PFSK-1 (cell line): ENCODE measurements around the gene CD1C.

Source experiments
- FOXP2 ChIP-seq: optimal IDR thresholded peaks from 2 replicates; pipeline ENCODE3; 2011; ENCODE audit warnings: borderline replicate concordance, control low read depth, inconsistent platforms; ENCODE audit not compliant: insufficient read depth; ENCODE audit errors: extremely low read length, extremely low read depth
- POLR2AphosphoS5 ChIP-seq: IDR thresholded peaks from 2 replicates; pipeline ENCODE4 v1.6.1; 2012; ENCODE audit warnings: low read depth, mild to moderate bottlenecking, control low read depth, low read length, moderate library complexity
- REST ChIP-seq, 2 experiments: IDR thresholded peaks; 2 replicates each; pipeline versions ENCODE4 v1.6.1 to v1.8.0; 2011 to 2012; ENCODE audit warnings: low read depth in 2 of 2, low read length in 2 of 2, control low read depth in 1 of 2, inconsistent platforms in 1 of 2, mild to moderate bottlenecking in 1 of 2, moderate library complexity in 1 of 2; ENCODE audit not compliant: insufficient read depth in 1 of 2
- SIN3A ChIP-seq: IDR thresholded peaks from 2 replicates; pipeline ENCODE4 v1.6.1; 2012; ENCODE audit warnings: mild to moderate bottlenecking, low read length, moderate library complexity, borderline replicate concordance; ENCODE audit not compliant: insufficient read depth
- TAF1 ChIP-seq: IDR thresholded peaks from 2 replicates; pipeline ENCODE4 v1.6.1; 2012; ENCODE audit warnings: low read length, control low read depth, borderline replicate concordance; ENCODE audit not compliant: insufficient read depth

The CD1C gene

GRCh38 chr1:158328426-158328825 lies 38.7 kb downstream of the CD1C start:
- TF ChIP-seq FOXP2 (no peak), TAF1 (no peak), REST (IDR thresholded peaks at IDR 0.05; ENCODE audit: insufficient read depth in 1 of 2, low read depth in 2 of 2, low read length in 2 of 2) (no peak), SIN3A (no peak), POLR2AphosphoS5 (no peak)

GRCh38 chr1:158329300-158329699 lies 39.6 kb downstream of the CD1C start:
- TF ChIP-seq SIN3A (no peak), TAF1 (no peak), POLR2AphosphoS5 (no peak), REST (IDR thresholded peaks at IDR 0.05; ENCODE audit: insufficient read depth in 1 of 2, low read depth in 2 of 2, low read length in 2 of 2) (no peak), FOXP2 (no peak)

GRCh38 chr1:158329733-158330132 lies 40.0 kb downstream of the CD1C start:
- TF ChIP-seq TAF1 (no peak), FOXP2 (no peak), POLR2AphosphoS5 (no peak), REST (IDR thresholded peaks at IDR 0.05; ENCODE audit: insufficient read depth in 1 of 2, low read depth in 2 of 2, low read length in 2 of 2) (no peak), SIN3A (no peak)

GRCh38 chr1:158330391-158331105 lies 40.8 kb downstream of the CD1C start:
- TF ChIP-seq TAF1 (no peak), SIN3A (no peak), POLR2AphosphoS5 (no peak), FOXP2 (no peak), REST (IDR thresholded peaks at IDR 0.05; ENCODE audit: insufficient read depth in 1 of 2, low read depth in 2 of 2, low read length in 2 of 2) (no peak)
